H1 (cell line): Measurements from ENCODE around the gene AGAP3. TPM values are rescaled to one million over a fixed set of nuclear protein-coding genes. Genes with fewer than 3 reads are reported as not detected.

Experiments
- CHD7 ChIP-seq: fragments of 300-600 bp; sonication (generic); IDR thresholded peaks from 2 replicates; pipeline ENCODE4 v1.7.1; 2012; ENCODE audit warnings: low read length, moderate library complexity, mild to moderate bottlenecking, inconsistent platforms; ENCODE audit not compliant: insufficient replicate concordance
- CREB1 ChIP-seq: IDR thresholded peaks from 2 replicates; pipeline ENCODE4 v1.6.1; 2012; ENCODE audit warnings: inconsistent platforms
- GABPA ChIP-seq: IDR thresholded peaks from 2 replicates; pipeline ENCODE4 v1.6.1; 2011; ENCODE audit warnings: mild to moderate bottlenecking, low read length, moderate library complexity, borderline replicate concordance; ENCODE audit not compliant: insufficient read depth
- SP2 ChIP-seq: IDR thresholded peaks from 2 replicates; pipeline ENCODE4 v1.6.1; 2012; ENCODE audit warnings: mild to moderate bottlenecking, low read length, inconsistent platforms
- SRF ChIP-seq: IDR thresholded peaks from 2 replicates; pipeline ENCODE4 v1.6.1; 2011; ENCODE audit warnings: mild to moderate bottlenecking, low read depth, low read length, moderate library complexity
- polyA plus RNA-seq, 7 experiments: library from polyadenylated mRNA; depleted of rRNA in 3 of 7; stranded (reverse) in 5 of 7; unstranded in 2 of 7; fragments of >200 nt in 5 of 7; fragments of 200-250 nt in 2 of 7; gene quantifications; 1 replicate in 5 of 7; 2 replicates in 1 of 7; 4 replicates in 1 of 7; pipeline versions ENCODE4 v1.2.1 to v1.2.3, GENCODE V29; 2011 to 2013; ENCODE audit warnings: missing spikeins in 2 of 7, mixed read lengths in 2 of 7
- total RNA-seq: library from RNA; stranded (reverse); fragmentation: NEBNext Ultra II Directional; extraction: Animal tissue kit (Norgen Biotek cat#: 25700); gene quantifications from 2 replicates; pipeline ENCODE4 v1.2.1, GENCODE V29; 2021
- TF ChIP-seq, protein P1 (sequence below), 3 experiments: IDR thresholded peaks; 1 replicate in 2 of 3; 2 replicates in 1 of 3; pipeline versions ENCODE4 v1.5.1 to v1.6.1; 2011; ENCODE audit warnings: low read length in 3 of 3, mild to moderate bottlenecking in 3 of 3, inconsistent platforms in 2 of 3, low read depth in 1 of 3, moderate library complexity in 1 of 3; ENCODE audit not compliant: insufficient read depth in 1 of 3; ENCODE audit errors: control extremely low read depth in 1 of 3

Gene AGAP3
- total and polyA plus RNA-seq, 2 of the 8 experiments (the other 6 are each of a cell fraction or from before 2014, with no cell fraction given): 66.4 to 120 TPM

DNA sequence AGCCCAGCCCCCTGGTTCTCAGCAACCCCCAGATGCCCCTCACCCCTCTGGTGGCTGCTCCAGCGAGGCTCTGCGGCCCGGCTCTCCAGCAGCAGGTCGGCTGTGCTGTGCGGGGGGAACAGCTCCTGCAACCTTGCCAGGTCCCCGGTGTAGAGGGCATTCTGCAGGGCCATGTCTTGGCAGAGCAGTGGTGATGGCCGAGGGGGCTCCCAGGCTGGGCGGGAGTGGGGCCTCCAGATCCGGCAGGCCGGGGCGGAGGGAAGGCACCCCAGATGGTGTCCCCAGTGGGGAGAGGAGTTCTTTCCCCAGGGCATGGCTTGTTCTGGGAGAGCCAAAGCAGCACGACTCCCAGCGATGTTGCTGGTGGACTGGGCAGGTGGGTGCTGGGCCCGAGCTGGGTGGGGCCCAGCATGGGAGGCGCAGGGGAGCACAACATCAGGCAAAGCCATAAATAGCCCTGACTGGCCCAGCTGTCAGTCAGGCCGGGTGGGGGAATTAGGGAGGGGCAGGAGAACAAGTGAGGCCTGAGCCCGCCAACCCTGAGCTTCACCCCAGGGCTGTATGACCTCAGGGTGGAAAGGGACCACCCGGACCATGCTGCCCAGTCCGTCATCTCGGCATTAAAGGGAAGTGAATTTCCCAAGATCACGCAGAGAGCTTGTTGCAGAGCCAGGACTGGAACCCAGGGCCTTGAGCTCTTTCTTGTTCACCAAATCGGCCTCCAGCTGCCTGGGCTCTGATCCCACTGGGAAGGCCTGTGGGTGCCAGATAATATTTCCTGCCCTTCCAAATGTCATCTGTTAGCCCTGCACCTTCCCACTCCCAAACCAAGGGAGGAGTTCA is 101.4 kb downstream of the AGAP3 start (continued):
- TF ChIP-seq, protein P1, sequence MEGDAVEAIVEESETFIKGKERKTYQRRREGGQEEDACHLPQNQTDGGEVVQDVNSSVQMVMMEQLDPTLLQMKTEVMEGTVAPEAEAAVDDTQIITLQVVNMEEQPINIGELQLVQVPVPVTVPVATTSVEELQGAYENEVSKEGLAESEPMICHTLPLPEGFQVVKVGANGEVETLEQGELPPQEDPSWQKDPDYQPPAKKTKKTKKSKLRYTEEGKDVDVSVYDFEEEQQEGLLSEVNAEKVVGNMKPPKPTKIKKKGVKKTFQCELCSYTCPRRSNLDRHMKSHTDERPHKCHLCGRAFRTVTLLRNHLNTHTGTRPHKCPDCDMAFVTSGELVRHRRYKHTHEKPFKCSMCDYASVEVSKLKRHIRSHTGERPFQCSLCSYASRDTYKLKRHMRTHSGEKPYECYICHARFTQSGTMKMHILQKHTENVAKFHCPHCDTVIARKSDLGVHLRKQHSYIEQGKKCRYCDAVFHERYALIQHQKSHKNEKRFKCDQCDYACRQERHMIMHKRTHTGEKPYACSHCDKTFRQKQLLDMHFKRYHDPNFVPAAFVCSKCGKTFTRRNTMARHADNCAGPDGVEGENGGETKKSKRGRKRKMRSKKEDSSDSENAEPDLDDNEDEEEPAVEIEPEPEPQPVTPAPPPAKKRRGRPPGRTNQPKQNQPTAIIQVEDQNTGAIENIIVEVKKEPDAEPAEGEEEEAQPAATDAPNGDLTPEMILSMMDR (IDR thresholded peaks at IDR 0.05; ENCODE audit: control extremely low read depth in 1 of 3, insufficient read depth in 1 of 3, low read depth in 1 of 3, low read length in 3 of 3): no peak
- TF ChIP-seq SRF: no peak
- TF ChIP-seq GABPA: no peak
- no peak for TF ChIP-seq SP2
- TF ChIP-seq CHD7: no peak
- no peak for TF ChIP-seq CREB1
- TF ChIP-seq, all 59 proteins: peak for 0
